Motor neuron (in vitro differentiated cells): ENCODE results near the gene ST3GAL2. TPM values are rescaled to one million over a fixed set of nuclear protein-coding genes. Genes with fewer than 3 reads are reported as not detected.

Experiments used
- ATAC-seq, 8 experiments: fragments of 200-7000 bp; cut with Tn5 transposase; replicated peaks in 6 of 8; 2 replicates each; pipeline ENCODE4 v1.8.0; 2021; ENCODE audit warnings: mild to moderate bottlenecking in 8 of 8, moderate library complexity in 8 of 8
- H3K27ac ChIP-seq, 2 donors: fragments of 250-450 bp; sonication (Bioruptor Pico); 2 replicates each; pipeline ENCODE4 v1.9.0; 2021; ENCODE audit warnings: antibody characterized with exemption in 2 of 2, mild to moderate bottlenecking in 2 of 2, moderate library complexity in 1 of 2
- H3K4me1 ChIP-seq, 2 donors: fragments of 250-450 bp; sonication (Bioruptor Pico); replicated peaks in 1 of 2; 2 replicates each; pipeline ENCODE4 v1.6.1; 2021; ENCODE audit warnings: antibody characterized with exemption in 2 of 2, mild to moderate bottlenecking in 2 of 2, moderate library complexity in 1 of 2
- H3K4me3 ChIP-seq, 5 donors: fragments of 250-450 bp; sonication (Bioruptor Pico); 2 replicates each; pipeline ENCODE4 v1.9.0; 2021; ENCODE audit warnings: antibody characterized with exemption in 5 of 5, mild to moderate bottlenecking in 5 of 5, moderate library complexity in 4 of 5
- WGBS, 10 experiments: fragments of 450-650 bp; shearing (Covaris generic); methylation state at CpG; one replicate each; pipeline ENCODE4 v1.0.0; 2022; 5-methylcytosine and 5-hydroxymethylcytosine counted together
- in situ Hi-C, 9 experiments: fragments of 400-800 bp; cut with MboI; loops; one replicate each; pipeline ENCODE4 v1.15.0; 2021; ENCODE audit warnings: low sequenced_read_pairs in 9 of 9, low pct_unique_long_range_greater_than_20kb in 2 of 9; ENCODE audit not compliant: unreplicated experiment in 9 of 9
- total RNA-seq, 8 experiments: library from RNA; unstranded; fragments of 300-600 nt; gene quantifications; 2 replicates each; pipeline versions ENCODE4 v1.2.3 to v1.2.4, GENCODE V29; 2022

ST3GAL2 gene
- total RNA-seq, 8 experiments from 2014 or later, result 14.2 to 35.6 (median 22.0) TPM

GRCh38 chr16:70429888-70430666, 8.8 kb downstream of the ST3GAL2 start:
- 83 to 100% (median 93%) methylated on average over 1 to 2 of the region's 5 CpGs; no CpG with 5 or more reads in 5 of the 10 experiments for WGBS, 10 experiments
- peaks cover 33 to 55% of the 10 kb centered on the region in 2 donors for H3K4me1 ChIP-seq
- H3K27ac ChIP-seq, result peak overlapping the region in 1 of 2 donors; percentile 71
- no peak overlapping the region for H3K4me3 ChIP-seq
- in situ Hi-C loops, result no loop called here
- no peak for ATAC-seq

GRCh38 chr16:70428178-70428998, 10.5 kb downstream of the ST3GAL2 start:
- 0 to 17% (median 14%) methylated on average over 1 to 5 of the region's 9 CpGs; no CpG with 5 or more reads in 5 of the 10 experiments for WGBS, 10 experiments
- H3K4me3 ChIP-seq, result peak overlapping the region in 3 of 5 donors; percentile 0 to 6 (median 2)
- ATAC-seq, result peak; percentile 69 to 85 (median 83)
- peak overlapping the region; percentile 70 to 86 for H3K27ac ChIP-seq
- H3K4me1 ChIP-seq, result peaks cover 33 to 51% of the 10 kb centered on the region in 2 donors
- in situ Hi-C loops, result no loop called here

- H3K27ac ChIP-seq, result peak overlapping the region; percentile 70 to 86
- peaks cover 33 to 45% of the 10 kb centered on the region in 2 donors for H3K4me1 ChIP-seq
- whole genome bisulfite sequencing, 10 experiments, result 30 to 100% (median 72%) methylated on average over 1 to 4 of the region's 4 CpGs; no CpG with 5 or more reads in 3 of the 10 experiments
These were observed 11.1 kb downstream of the ST3GAL2 start for GRCh38 chr16:70427786-70428177.

GRCh38 chr16:70422543-70422942, 16.4 kb downstream of the ST3GAL2 start:
- Histone ChIP-seq H3K4me3 (no peak overlapping the region), H3K4me1 (peaks cover 9 to 28% of the 10 kb centered on the region in 2 donors), H3K27ac (no peak overlapping the region)
- in situ Hi-C loops, result no loop called here
- no peak for ATAC-seq
- WGBS, 10 experiments, result 90 to 100% (median 100%) methylated on average over 1 to 3 of the region's 4 CpGs; no CpG with 5 or more reads in 6 of the 10 experiments

More at GRCh38 chr16:70427786-70428177, 11.1 kb downstream of the ST3GAL2 start:
- ATAC-seq, result no peak
- in situ Hi-C loops, result no loop called here
- H3K4me3 ChIP-seq, result no peak overlapping the region

- whole genome bisulfite sequencing, 10 experiments, result 80 to 100% (median 100%) methylated on average over 1 to 7 of the region's 11 CpGs; no CpG with 5 or more reads in 1 of the 10 experiments
- in situ Hi-C loops, result no loop called here
- Histone ChIP-seq H3K27ac (no peak overlapping the region), H3K4me3 (no peak overlapping the region), H3K4me1 (peaks cover 9 to 34% of the 10 kb centered on the region in 2 donors)
- ATAC-seq, result peak in 3 of 8 experiments; percentile 21 to 35 (median 30)
These were observed 17.2 kb downstream of the ST3GAL2 start for GRCh38 chr16:70421473-70422311.

- 40 to 83% methylated on average over 1 of the region's 9 CpGs; no CpG with 5 or more reads in 8 of the 10 experiments for WGBS, 10 experiments
- in situ Hi-C loops, result no loop called here
- Histone ChIP-seq H3K4me3 (no peak overlapping the region), H3K27ac (peak overlapping the region in 1 of 2 donors; percentile 20), H3K4me1 (peaks cover 9 to 34% of the 10 kb centered on the region in 2 donors)
- ATAC-seq, result peak in 2 of 8 experiments; percentile 37 to 61
These were observed 17.9 kb downstream of the ST3GAL2 start for GRCh38 chr16:70421014-70421413.

GRCh38 chr16:70419384-70420327, 19.2 kb downstream of the ST3GAL2 start:
- in situ Hi-C loops, result no loop called here
- Histone ChIP-seq H3K4me3 (no peak overlapping the region), H3K4me1 (peaks cover 9 to 34% of the 10 kb centered on the region in 2 donors), H3K27ac (no peak overlapping the region)
- no peak for ATAC-seq
- WGBS, 10 experiments, result 57 to 100% (median 80%) methylated on average over 1 to 3 of the region's 14 CpGs; no CpG with 5 or more reads in 2 of the 10 experiments

- 60 to 100% (median 86%) methylated on average over 1 to 2 of the region's 5 CpGs; no CpG with 5 or more reads in 7 of the 10 experiments for WGBS, 10 experiments
- no peak for ATAC-seq
- peaks cover 9 to 34% of the 10 kb centered on the region in 2 donors for H3K4me1 ChIP-seq
- in situ Hi-C loops, result no loop called here
- H3K27ac ChIP-seq, result no peak overlapping the region
- H3K4me3 ChIP-seq, result no peak overlapping the region
These were observed 19.9 kb downstream of the ST3GAL2 start for GRCh38 chr16:70418993-70419318.

- peak overlapping the region; percentile 66 to 83 for H3K27ac ChIP-seq
- no peak overlapping the region for H3K4me3 ChIP-seq
- peaks cover 9 to 34% of the 10 kb centered on the region in 2 donors for H3K4me1 ChIP-seq
- WGBS, 10 experiments, result 60 to 100% (median 84%) methylated on average over 2 to 6 of the region's 13 CpGs; no CpG with 5 or more reads in 6 of the 10 experiments
- in situ Hi-C loops, result no loop called here
- ATAC-seq, result peak in 3 of 8 experiments; percentile 13 to 24 (median 19)
These were observed 20.5 kb downstream of the ST3GAL2 start for GRCh38 chr16:70418274-70418992.

GRCh38 chr16:70417661-70418060, 21.2 kb downstream of the ST3GAL2 start:
- Histone ChIP-seq H3K4me1 (peaks cover 9 to 34% of the 10 kb centered on the region in 2 donors), H3K27ac (peak overlapping the region; percentile 66 to 83), H3K4me3 (no peak overlapping the region)
- in situ Hi-C loops, result no loop called here
- WGBS, 10 experiments, result 76 to 95% (median 80%) methylated on average over 1 to 4 of the region's 7 CpGs; no CpG with 5 or more reads in 7 of the 10 experiments
- peak in 1 of 8 experiments; percentile 3 for ATAC-seq
